Stimulated activated naive CD8-positive, alpha-beta T cell treated with anti-CD3 and anti-CD28 coated beads, Interleukin-15, Interleukin-2, amounts not matched to agents 100 U/mL and 50 U/mL, for 24 hours (primary cell): ENCODE measurements around the gene DLX5.

Experiments
- ATAC-seq: fragments of 150-1000 bp; cut with Tn5 transposase; one replicate; pipeline ENCODE4 v1.10.0; 2021
- DNase-seq: peaks from one replicate; pipeline ENCODE4 v3.0.0; 2021

The DLX5 gene

DNA sequence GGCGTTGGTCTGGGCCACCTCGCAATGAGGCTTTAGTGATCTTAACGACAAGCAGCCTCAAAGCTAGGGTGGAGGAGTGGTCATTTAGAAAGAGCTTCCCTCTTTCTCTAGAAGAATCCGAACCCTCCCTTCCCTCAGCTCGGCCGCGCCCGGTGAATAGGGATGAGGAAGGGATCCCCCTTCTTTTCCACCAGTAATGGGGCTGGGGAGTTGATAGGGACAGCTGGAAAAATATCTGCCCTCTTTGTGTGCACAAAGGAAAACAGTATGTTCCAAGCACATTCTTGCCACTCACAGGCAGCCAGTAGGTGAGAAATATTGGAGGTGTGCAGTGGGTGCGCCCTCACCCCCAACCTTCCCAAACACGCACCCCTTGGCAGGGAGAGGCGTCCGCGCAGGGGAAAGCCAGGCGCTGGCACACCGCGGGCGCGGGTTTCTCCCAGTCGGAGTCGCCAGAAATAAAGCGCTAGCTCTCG lies 6.5 kb downstream of the DLX5 start:
- ATAC-seq, result no peak

DNA sequence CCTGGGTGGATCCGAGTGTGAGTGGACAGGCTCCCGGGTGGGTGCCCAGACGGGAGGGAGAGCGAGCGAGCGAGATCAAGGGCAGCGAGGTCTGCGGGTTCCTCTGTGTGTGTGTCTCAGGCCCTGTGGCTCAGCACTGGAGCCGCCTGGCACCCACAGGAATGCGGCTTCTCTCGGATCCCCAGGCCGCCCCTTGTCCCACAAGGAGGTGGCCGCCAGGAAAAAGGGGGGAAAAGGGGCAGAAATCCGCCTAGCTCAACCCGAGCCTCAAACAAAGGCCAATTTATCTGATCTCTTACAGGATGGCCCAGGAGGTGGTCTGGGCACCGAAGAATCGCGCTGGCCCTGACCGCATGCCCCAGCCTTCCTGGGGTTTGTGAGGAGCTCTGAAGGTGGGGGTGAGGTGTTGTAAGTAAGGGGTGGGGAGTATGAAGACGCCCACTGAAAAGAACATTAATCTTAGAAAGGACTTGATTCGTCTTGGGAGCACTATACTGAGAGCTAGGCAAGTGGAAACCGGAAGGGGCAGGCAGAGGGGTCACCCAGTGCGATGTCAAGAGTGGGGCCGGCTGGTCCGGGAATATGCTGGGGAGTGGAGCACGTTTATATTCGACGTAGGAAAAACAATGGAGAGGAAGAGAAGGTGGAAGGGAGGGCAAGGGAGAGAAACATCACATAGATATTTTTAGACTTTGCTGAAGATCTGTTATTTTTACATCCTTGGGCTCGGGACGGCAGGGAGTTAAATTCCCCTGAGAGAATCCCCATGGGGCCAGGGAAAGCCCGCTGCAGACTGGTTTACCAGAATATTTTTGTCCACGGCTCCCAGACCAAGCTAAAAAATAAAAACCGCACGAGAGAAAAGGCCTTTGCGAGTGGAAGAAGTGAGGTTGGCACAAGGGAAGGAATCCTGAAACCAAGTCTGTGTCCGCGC lies 7.2 kb downstream of the DLX5 start:
- ATAC-seq (no peak), DNase-seq (no peak)

More for the DNA sequence above, 6.5 kb downstream of the DLX5 start:
- DNase-seq, result no peak

- ATAC-seq (no peak), DNase-seq (no peak)
These were observed 8.0 kb downstream of the DLX5 start for GRCh38 chr7:97016381-97017191.

DNA sequence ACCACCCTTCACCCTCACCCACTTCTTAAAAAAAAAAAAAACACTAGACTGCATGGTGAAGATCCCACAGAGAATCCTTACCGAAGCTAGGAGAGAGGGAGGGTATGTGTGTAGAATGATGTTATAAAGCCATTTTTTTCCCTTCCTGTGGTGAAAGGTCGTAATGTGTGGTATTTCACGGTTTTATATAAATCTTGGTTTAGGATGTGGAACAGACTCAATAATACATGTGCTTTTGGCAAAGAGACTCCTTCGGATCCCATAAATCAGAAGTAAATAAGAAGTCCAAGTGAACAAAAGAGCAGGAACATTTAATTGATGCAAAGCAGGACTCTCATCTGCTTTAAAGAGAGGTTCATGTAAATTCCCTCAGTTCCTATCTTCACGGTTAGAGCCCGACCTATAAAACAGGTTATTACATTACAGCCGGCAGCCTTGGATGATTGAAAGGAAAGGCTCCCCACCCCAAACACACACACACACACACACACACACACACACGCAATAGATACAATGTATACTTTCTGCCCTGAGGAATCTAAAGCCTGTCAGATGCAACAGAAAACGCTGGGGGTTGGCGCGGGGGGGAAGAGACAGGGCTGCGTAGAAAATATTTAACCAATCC lies 8.8 kb downstream of the DLX5 start:
- ATAC-seq (no peak), DNase-seq (no peak)

- DNase-seq, result no peak
- no peak for ATAC-seq
These were observed 9.4 kb downstream of the DLX5 start for GRCh38 chr7:97015279-97015678.

DNA sequence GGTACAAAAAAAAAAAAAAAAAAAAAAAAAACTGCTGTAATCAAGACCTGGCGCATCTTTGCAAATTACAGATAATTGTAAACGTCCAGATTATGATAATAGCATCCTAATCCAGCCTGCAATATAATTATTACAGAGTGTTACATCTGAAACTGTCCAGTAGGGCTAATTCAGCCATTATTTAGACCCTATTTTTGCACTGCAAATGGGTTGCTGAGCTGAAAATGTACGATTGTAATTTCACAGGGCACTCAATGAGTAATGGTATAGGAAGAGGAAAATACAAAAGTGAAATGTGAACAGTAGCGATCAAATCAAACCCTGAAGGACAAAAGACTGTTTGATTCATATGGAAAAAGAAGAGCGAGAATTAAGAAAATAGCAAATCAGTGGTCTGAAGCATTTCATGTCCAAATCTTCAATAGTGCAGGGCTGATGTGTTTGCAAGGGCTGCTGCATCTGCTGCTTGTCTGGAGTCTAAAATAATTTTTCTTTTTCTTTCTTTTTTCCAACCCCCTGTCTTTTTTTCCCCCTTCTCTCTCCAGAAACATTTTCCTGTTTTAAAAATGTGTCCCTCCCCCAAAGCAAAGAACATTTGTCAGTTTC lies 10.4 kb downstream of the DLX5 start:
- no peak for DNase-seq
- no peak for ATAC-seq

DNA sequence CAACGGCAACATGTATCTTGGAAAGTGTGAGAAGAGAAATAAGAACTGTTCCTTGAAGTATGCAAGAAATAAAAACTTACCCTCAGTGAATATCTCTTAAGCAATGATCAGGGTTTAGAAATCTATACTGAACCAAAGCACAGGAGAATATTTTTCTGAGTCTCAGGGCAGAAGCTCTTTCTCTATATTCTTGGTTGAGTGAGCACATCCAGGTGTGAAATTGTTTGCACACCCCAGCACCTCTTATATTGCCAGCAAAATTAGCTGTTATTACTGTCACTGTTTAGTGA lies 10.8 kb downstream of the DLX5 start:
- ATAC-seq, result no peak
- DNase-seq, result no peak

GRCh38 chr7:97013134-97013844 lies 11.3 kb downstream of the DLX5 start:
- DNase-seq, result no peak
- no peak for ATAC-seq

DNA sequence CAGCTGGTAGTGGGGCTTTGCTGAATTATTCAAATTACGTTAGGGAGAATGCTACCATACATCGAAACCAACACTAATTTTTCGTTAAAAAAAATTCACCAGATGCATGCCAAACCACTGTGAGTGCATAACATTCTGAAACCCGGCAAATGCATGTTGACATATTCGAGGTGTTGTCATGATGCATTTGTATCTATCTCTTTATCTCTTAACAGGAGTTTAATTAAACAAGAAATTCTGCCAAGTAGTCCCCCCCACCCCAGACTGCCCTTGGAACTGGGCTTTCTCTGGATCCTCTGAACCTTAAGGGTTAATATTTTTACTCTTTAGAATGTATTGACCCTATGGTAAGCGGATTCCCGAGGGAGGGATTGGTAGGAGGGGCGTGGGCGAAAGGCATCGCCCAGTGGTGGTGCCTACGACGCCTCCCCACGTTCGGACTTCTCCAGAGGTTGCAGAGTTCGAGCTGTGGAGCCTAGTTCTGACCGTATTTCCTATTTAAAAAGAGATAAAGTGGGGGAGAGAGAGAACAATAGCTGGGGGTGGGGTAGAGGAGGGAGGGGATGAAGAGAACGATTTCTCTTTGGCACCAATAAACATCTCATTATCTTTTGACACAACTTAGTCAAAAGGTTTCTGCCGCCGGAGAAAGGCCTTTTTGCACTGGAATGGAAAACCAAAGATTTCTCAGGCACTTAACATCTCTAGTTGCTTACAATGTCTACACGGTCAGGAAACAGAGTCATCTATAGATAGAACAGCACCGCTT lies 12.1 kb downstream of the DLX5 start:
- no peak for ATAC-seq

DNA sequence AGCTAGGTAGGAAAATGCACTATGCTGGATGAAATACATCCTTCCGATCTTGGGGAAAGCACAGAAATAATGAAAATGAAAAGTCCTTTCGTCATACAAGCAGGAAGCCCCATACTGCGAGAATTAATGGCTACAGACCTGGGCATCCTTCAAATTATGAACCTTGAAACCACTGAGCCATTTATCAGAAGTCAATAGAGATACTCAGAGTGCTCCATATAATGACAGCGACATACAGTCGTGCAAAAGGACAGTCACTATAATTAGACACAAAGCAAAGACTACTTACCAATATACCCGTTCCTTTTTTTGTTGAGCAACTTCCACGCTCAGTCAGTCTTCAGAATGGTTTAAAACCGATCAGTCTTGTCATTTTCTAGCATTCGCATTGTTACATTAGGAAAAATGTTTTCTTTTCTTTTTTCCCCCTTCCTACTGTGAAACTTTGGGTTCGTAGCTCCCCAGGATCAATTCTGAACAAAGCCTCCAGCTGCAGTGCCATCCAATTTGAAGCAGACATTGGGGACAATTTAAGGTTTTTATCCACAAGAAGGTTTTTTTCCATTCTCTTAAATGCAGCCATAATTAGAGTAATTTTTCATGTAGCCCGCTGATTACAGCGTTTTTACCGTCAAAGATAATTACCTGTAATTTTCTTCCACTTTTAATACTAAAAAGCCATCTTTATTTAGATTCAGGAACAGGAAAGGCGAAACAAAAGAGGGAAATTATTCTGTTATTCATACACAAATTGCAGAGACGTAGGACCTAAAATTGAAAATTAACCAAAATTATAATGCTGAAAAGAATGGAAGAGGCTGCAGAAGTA lies 12.9 kb downstream of the DLX5 start:
- DNase-seq (no peak), ATAC-seq (no peak)

More for the DNA sequence above, 12.1 kb downstream of the DLX5 start:
- no peak for DNase-seq

DNA sequence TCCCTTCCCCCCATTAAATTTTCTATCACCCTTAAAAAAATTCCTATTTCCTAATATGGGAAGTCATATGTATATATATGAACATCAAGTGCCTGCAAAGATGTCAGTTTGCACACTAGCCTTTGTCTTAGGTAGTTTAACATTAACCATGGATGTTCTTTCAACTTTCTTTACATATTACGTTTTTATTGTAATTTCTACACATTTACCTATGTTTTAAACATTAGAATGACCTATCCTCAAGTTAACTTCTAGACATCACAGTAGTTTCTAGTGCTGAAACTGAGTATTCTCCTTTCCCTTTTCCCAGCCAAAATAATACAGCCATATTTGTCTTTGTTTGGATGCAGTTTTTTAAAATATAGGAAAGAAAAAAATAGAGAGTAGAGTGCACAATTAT lies 13.5 kb downstream of the DLX5 start:
- ATAC-seq, result no peak
- DNase-seq, result no peak

DNA sequence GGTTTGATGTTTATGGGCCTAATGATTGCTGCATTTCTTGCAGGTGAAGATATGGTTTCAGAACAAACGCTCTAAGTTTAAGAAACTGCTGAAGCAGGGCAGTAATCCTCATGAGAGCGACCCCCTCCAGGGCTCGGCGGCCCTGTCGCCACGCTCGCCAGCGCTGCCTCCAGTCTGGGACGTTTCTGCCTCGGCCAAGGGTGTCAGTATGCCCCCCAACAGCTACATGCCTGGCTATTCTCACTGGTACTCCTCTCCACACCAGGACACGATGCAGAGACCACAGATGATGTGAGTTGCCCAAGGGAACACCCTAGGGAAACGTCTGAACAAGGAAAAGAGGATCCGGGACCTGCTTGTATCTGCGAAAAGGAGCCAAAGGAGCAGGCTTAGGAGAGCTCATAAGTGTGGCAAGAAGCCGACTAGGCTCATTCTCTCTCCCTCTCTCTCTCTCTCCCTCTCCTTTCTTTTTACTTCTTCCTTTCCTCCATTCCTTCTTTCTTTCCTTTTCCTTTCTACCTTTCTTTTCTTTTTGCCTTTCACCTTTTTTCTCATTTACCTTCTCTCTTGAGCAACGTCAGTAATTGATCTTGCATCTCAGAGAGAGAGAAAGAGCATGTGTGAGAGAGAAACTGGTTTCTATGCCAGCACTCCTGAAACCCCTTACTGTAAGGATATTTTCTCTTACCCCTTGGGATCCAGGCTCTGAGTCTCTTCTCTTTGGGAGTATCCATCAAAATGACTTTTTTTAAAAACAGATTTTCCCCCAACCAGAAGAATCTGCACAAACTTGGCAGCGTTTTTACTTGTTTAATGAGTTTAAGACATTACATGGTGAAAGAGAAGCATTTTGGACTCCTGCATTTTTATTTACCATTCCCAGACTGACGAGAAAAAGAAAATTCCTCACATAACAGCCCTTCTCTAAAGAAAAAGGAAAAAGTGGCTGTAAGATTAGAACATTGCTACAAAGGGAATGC lies 14.6 kb downstream of the DLX5 start:
- no peak for ATAC-seq
- DNase-seq, result no peak

DNA sequence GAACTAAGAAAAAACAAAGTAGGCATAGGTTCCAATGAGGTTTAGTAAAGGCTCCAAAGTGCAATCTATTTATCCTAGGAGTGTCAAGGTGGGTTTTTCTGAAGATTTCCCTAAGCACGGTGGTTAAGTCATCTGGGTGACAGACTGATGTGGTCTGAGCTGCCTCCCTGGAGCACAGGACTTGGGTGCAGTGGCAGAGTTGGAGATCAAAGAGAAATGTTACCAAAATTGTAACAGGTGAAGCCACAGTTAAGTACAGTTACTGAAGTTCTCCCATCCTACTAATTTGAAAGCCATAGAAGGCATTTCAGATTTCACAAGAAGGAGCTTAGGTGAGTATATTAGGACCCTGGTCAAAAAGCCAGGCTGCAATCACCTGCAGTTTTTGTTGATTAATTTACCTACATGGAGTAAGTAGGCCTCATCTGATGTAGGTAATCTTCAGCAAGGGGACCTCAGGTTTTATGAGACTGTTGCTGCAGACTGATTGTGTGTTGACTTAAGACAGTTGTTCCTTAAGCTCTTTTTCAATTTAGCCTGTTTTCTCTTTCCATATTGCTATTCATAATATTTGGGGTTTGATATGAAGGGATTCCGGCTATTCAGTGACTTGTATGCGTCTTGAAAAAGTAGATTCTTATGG lies 16.2 kb downstream of the DLX5 start:
- no peak for DNase-seq
- no peak for ATAC-seq

GRCh38 chr7:97007583-97007861 lies 17.1 kb downstream of the DLX5 start:
- no peak for ATAC-seq

GRCh38 chr7:97006816-97007582 lies 17.6 kb downstream of the DLX5 start:
- ATAC-seq (no peak), DNase-seq (no peak)

More at GRCh38 chr7:97007583-97007861, 17.1 kb downstream of the DLX5 start:
- no peak for DNase-seq

DNA sequence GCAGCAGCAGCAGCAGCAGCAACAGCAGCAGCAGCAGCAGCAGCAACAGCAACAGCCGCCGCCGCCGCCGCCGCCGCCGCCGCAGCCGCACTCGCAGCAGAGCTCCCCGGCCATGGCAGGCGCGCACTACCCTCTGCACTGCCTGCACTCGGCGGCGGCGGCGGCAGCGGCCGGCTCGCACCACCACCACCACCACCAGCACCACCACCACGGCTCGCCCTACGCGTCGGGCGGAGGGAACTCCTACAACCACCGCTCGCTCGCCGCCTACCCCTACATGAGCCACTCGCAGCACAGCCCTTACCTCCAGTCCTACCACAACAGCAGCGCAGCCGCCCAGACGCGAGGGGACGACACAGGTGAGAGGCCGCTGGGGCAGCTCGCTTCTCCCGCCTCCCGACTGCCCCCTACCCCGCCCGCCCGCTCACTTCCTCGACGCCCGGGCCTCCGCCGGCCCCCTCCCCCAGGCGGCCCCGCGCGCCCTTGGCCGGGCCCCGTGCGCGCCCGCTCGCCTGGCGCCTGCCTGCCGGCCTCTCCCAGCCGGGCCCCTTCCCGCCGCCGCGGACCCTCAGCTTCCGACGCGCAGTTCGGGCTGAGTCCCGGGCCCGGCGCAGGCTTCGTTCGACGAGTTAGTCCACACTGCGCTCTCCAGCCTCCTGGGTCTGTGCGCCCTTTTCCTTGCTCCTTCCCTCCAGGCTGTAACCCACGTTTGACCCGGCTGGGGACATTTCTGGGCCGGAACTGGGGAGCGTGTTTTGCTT lies 18.4 kb downstream of the DLX5 start:
- DNase-seq (no peak), ATAC-seq (peak; percentile 66)
